GM12892 (cell line): ENCODE data around the gene ZNF414.

ENCODE experiments used
- POLR2A ChIP-seq: IDR thresholded peaks from 2 replicates; pipeline ENCODE4 v1.6.1; 2011; ENCODE audit warnings: low read depth, low read length, control low read depth
- POLR2AphosphoS5 ChIP-seq: IDR thresholded peaks from 2 replicates; pipeline ENCODE4 v1.6.1; 2011; ENCODE audit warnings: low read depth, low read length, control low read depth
- TAF1 ChIP-seq: IDR thresholded peaks from 2 replicates; pipeline ENCODE4 v1.6.1; 2011; ENCODE audit warnings: low read depth, mild to moderate bottlenecking, control low read depth, low read length, borderline replicate concordance

DNA sequence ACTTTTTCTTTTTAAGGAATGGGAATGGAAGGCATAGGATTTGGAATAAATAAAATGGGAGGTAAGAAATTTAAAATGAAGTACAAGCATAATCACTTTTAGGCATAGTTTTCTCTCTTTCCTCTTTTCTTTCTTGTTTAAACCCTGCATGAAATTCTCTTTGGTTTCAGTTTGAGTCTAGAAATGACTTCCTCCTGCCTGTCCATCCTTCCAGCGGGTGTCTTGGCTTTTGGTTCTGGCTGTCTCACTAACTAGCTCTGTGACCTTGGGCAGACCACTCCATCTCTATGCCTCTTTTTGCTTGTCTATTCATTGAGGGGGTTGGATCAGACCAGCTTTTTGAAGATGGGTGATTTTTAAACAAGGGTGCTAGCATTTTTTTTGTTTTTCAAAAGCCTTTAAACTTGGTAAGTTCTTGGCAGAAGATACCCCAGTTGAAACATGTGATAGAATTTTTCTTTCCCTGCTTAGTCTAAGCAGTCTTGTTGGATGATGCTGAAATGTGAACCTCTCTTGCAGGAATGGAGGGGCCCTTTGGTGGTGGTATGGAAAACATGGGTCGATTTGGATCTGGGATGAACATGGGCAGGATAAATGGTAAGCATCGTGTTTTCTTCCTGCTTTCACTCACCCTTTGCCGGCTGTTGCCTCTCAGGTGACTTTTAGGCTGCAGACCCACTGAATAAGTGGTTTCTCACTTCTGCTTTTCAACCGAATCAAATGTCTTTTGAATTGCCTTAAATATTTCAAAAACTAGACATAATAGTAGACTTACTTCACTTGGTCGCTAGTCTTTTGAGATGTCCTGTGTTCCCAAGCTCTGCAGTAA is 40.1 kb downstream of the ZNF414 start:
- no peak for TF ChIP-seq POLR2A
- TF ChIP-seq POLR2AphosphoS5: no peak
- no peak for TF ChIP-seq TAF1
